Measurements from ENCODE around the gene CLDN5.
A peak's percentile ranks its signal among the peaks of the same experiment; 100 is the strongest.

Gene CLDN5

GRCh38 chr22:19517919-19518611 is 6.1 kb downstream of the CLDN5 start:
- TF ChIP-seq CTCF (conservative IDR thresholded peaks at IDR 0.05; ENCODE audit: low read depth, low read length), result no peak
- H3K4me3 ChIP-seq (ENCODE audit: low read depth, low read length), result no peak overlapping the region

DNA sequence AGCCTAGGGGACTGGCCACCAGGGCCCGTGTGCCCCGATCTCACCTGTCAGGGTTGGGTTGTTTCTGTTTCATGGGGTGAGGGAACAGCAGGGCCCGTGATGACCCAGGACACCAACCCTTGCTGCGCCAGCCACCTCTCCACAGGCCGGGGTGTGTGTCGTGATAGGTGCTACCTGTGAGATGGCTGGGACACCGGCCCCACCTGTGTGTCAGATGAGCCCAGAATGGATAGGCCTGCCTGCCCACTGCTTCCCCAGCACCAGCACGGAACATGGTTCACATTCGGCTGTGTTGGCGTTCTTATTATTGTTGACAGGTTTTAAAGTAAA is 7.1 kb downstream of the CLDN5 start:
- no peak for DNase-seq (ENCODE audit: low read depth)
- H3K4me3 ChIP-seq (ENCODE audit: low read depth, low read length), result no peak overlapping the region
- no peak for TF ChIP-seq CTCF (conservative IDR thresholded peaks at IDR 0.05; ENCODE audit: low read depth, low read length)

More at GRCh38 chr22:19517919-19518611, 6.1 kb downstream of the CLDN5 start:
- no peak for DNase-seq (ENCODE audit: low read depth)

- no peak for TF ChIP-seq CTCF (conservative IDR thresholded peaks at IDR 0.05; ENCODE audit: low read depth, low read length)
- no peak for DNase-seq (ENCODE audit: low read depth)
- H3K4me3 ChIP-seq (ENCODE audit: low read depth, low read length), result no peak overlapping the region
These were observed 7.6 kb downstream of the CLDN5 start for GRCh38 chr22:19516378-19517170.

DNA sequence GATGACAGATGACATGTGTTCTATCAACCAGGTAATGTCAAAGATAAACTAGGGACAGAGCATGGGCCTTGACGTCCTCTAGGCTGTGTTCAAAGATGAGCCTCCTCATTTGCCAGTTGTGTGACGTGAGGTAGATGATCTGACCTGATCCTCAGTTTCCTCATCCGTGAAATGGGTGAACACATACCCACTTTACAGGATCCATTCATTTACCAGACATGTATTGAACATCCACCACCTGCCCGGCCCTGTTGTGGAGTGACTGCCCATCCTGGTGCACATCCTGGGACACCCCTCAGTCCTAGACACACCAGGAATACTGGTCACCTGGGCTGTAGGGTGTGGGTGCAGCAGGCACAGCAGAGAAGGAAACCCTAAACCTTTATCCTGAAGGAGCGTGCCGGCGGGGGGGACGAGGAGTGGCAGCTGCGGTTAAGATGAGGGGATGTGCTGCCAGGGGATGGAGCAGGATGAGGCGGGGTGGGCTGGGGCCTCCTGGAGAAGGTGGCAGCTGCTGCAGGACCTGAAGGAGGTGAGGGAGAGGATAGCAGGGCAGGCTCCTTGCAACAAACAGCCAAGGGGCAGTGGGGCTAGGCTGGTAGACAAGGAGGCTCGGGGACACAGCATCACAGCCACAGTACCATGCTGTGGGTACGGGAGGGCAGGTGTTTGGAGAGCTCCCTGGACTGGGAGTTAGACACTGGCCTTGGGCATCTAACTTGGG is 8.4 kb downstream of the CLDN5 start:
- no peak for DNase-seq (ENCODE audit: low read depth)
- TF ChIP-seq CTCF (conservative IDR thresholded peaks at IDR 0.05; ENCODE audit: low read depth, low read length), result no peak
- no peak overlapping the region for H3K4me3 ChIP-seq (ENCODE audit: low read depth, low read length)

GRCh38 chr22:19514831-19515565 is 9.2 kb downstream of the CLDN5 start:
- H3K4me3 ChIP-seq (ENCODE audit: low read depth, low read length), result no peak overlapping the region
- no peak for TF ChIP-seq CTCF (conservative IDR thresholded peaks at IDR 0.05; ENCODE audit: low read depth, low read length)

GRCh38 chr22:19513823-19514222 is 10.4 kb downstream of the CLDN5 start:
- TF ChIP-seq CTCF (conservative IDR thresholded peaks at IDR 0.05; ENCODE audit: low read depth, low read length), result no peak
- H3K4me3 ChIP-seq (ENCODE audit: low read depth, low read length), result no peak overlapping the region
- DNase-seq (ENCODE audit: low read depth), result no peak

More at GRCh38 chr22:19514831-19515565, 9.2 kb downstream of the CLDN5 start:
- DNase-seq (ENCODE audit: low read depth), result peak; percentile 54
